ENCODE data around the gene MARK1. TPM values are rescaled to one million over a fixed set of nuclear protein-coding genes. Genes with fewer than 3 reads are reported as not detected.

The MARK1 gene
- total RNA-seq, 1 experiment from 2014 or later, result 13.9 TPM

- no peak for TF ChIP-seq ZNF425 (CRISPR knock-in tag; conservative IDR thresholded peaks at IDR 0.05)
Measured at GRCh38 chr1:220655509-220655908, 127.6 kb downstream of the MARK1 start (continued).

- no peak overlapping the region for H3K4me3 Mint-ChIP-seq
- H3K27me3 Mint-ChIP-seq (ENCODE audit: low read depth), result no peaks in the 10 kb centered on the region
- no peak for TF ChIP-seq AFF4 (CRISPR knock-in tag; IDR thresholded peaks at IDR 0.05; ENCODE audit: borderline replicate concordance)
- TF ChIP-seq ZNF232 (CRISPR knock-in tag; IDR thresholded peaks at IDR 0.05), result no peak
- no peak for TF ChIP-seq GTF2I (CRISPR knock-in tag; conservative IDR thresholded peaks at IDR 0.05)
- TF ChIP-seq, protein P1, sequence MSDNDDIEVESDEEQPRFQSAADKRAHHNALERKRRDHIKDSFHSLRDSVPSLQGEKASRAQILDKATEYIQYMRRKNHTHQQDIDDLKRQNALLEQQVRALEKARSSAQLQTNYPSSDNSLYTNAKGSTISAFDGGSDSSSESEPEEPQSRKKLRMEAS (CRISPR knock-in tag; IDR thresholded peaks at IDR 0.05), result no peak
- TF ChIP-seq, protein P2, sequence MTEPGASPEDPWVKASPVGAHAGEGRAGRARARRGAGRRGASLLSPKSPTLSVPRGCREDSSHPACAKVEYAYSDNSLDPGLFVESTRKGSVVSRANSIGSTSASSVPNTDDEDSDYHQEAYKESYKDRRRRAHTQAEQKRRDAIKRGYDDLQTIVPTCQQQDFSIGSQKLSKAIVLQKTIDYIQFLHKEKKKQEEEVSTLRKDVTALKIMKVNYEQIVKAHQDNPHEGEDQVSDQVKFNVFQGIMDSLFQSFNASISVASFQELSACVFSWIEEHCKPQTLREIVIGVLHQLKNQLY (CRISPR knock-in tag; IDR thresholded peaks at IDR 0.05), result no peak
- TF ChIP-seq NR3C1 (CRISPR knock-in tag; conservative IDR thresholded peaks at IDR 0.05; ENCODE audit: low read depth), result no peak
- TF ChIP-seq GRHL2 (CRISPR knock-in tag; IDR thresholded peaks at IDR 0.05; ENCODE audit: insufficient replicate concordance, severe bottlenecking), result no peak
- no peak for TF ChIP-seq ZNF317 (CRISPR knock-in tag; IDR thresholded peaks at IDR 0.05; ENCODE audit: borderline replicate concordance, low read depth)
- H3K36me3 Mint-ChIP-seq, result peaks cover 4% of the 10 kb centered on the region; the same call in 1 of the 2 replicates
- H3K4me1 Mint-ChIP-seq, result peaks cover 6% of the 10 kb centered on the region
- H3K9me3 Mint-ChIP-seq, result no peaks in the 10 kb centered on the region
- DNase-seq (ENCODE audit: low spot score) (no peak), ATAC-seq (no peak)
- CTCF ChIA-PET, result interaction anchor here (1.0 kb wide), 2 partner anchors 121 to 360 kb away, joined by 3 to 4 read pairs; no protein-coding TSS in a partner anchor
- POLR2A ChIA-PET, result no interaction called here
- no peak overlapping the region for H3K27ac Mint-ChIP-seq
Measured at GRCh38 chr1:220655961-220656740, 128.2 kb downstream of the MARK1 start.

DNA sequence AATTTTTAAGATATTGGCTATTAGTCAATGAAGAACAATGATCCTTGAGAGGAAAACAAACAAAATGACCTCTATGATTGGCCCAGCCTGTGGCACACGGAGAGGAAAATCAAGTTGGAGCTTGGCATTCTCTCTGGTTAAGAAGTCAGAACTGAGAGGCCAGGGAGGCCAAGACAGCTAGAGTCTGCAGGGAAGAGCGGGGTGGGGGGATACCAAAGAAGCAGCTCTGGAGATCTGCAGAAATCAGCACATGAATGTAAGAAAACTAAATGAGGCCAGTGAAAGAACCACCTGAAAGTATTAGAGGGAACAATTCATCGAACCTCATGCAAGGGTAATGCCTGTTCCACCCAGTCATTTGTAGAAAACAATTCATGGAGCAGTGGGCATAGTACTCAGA, 138.4 kb downstream of the MARK1 start:
- CTCF ChIA-PET, result no interaction called here
- no peak for DNase-seq (ENCODE audit: low spot score)
- H3K36me3 Mint-ChIP-seq, result peaks cover 8% of the 10 kb centered on the region
- TF ChIP-seq KAT7 (CRISPR knock-in tag; IDR thresholded peaks at IDR 0.05; ENCODE audit: borderline replicate concordance) (no peak), EMX1 (CRISPR knock-in tag; IDR thresholded peaks at IDR 0.05) (no peak), FOXK1 (CRISPR knock-in tag; IDR thresholded peaks at IDR 0.05) (no peak), CBFB (CRISPR knock-in tag; IDR thresholded peaks at IDR 0.05; ENCODE audit: low read depth) (no peak), PRRX2 (CRISPR knock-in tag; IDR thresholded peaks at IDR 0.05) (no peak), NR2C2 (CRISPR knock-in tag; IDR thresholded peaks at IDR 0.05) (no peak), ZNF263 (CRISPR knock-in tag; IDR thresholded peaks at IDR 0.05; ENCODE audit: low read depth) (no peak), ZSCAN18 (CRISPR knock-in tag; IDR thresholded peaks at IDR 0.05) (no peak), ATF1 (CRISPR knock-in tag; IDR thresholded peaks at IDR 0.05) (no peak), ZNF423 (CRISPR knock-in tag; IDR thresholded peaks at IDR 0.05) (no peak), CTCF (IDR thresholded peaks at IDR 0.05) (no peak)
- TF ChIP-seq, protein P3, sequence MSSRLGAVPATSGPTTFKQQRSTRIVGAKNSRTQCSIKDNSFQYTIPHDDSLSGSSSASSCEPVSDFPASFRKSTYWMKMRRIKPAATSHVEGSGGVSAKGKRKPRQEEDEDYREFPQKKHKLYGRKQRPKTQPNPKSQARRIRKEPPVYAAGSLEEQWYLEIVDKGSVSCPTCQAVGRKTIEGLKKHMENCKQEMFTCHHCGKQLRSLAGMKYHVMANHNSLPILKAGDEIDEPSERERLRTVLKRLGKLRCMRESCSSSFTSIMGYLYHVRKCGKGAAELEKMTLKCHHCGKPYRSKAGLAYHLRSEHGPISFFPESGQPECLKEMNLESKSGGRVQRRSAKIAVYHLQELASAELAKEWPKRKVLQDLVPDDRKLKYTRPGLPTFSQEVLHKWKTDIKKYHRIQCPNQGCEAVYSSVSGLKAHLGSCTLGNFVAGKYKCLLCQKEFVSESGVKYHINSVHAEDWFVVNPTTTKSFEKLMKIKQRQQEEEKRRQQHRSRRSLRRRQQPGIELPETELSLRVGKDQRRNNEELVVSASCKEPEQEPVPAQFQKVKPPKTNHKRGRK (CRISPR knock-in tag; IDR thresholded peaks at IDR 0.05; ENCODE audit: borderline replicate concordance), result no peak

More for the DNA sequence above, 138.4 kb downstream of the MARK1 start:
- peaks cover 5% of the 10 kb centered on the region for H3K4me1 Mint-ChIP-seq
- H3K4me3 Mint-ChIP-seq, result no peak overlapping the region
- peaks cover 23% of the 10 kb centered on the region for H3K9me3 Mint-ChIP-seq
- H3K27ac Mint-ChIP-seq, result peak overlapping the region; percentile 78
- H3K27me3 Mint-ChIP-seq (ENCODE audit: low read depth), result no peaks in the 10 kb centered on the region
- POLR2A ChIA-PET, result interaction anchor here (0.6 to 1.0 kb wide), 3 partner anchors 40 to 619 kb away, joined by 3 to 8 read pairs (median 3); no protein-coding TSS in a partner anchor
- ATAC-seq, result peak; percentile 67

All from WTC11 (cell line).